Ishikawa (cell line): ENCODE results near the gene FAM98A.

ENCODE experiments used
- CEBPB ChIP-seq: IDR thresholded peaks from 2 replicates; pipeline ENCODE4 v1.6.1; 2012
- CREB1 ChIP-seq: IDR thresholded peaks from 2 replicates; pipeline ENCODE4 v1.6.1; 2012; ENCODE audit warnings: low read depth
- EP300 ChIP-seq: IDR thresholded peaks from 2 replicates; pipeline ENCODE4 v1.6.1; 2012; ENCODE audit warnings: borderline replicate concordance
- FOXM1 ChIP-seq: IDR thresholded peaks from 2 replicates; pipeline ENCODE4 v1.6.1; 2012; ENCODE audit warnings: low read depth, borderline replicate concordance
- NFIC ChIP-seq: IDR thresholded peaks from 2 replicates; pipeline ENCODE4 v1.6.1; 2012
- RAD21 ChIP-seq: IDR thresholded peaks from 2 replicates; pipeline ENCODE4 v1.6.1; 2012; ENCODE audit warnings: low read depth
- TAF1 ChIP-seq: IDR thresholded peaks from 2 replicates; pipeline ENCODE4 v1.6.1; 2012; ENCODE audit warnings: low read depth, mild to moderate bottlenecking
- TCF12 ChIP-seq: IDR thresholded peaks from 2 replicates; pipeline ENCODE4 v1.6.1; 2012; ENCODE audit warnings: low read depth
- TEAD4 ChIP-seq: IDR thresholded peaks from 2 replicates; pipeline ENCODE4 v1.6.1; 2012
- YY1 ChIP-seq: IDR thresholded peaks from 2 replicates; pipeline ENCODE4 v1.6.1; 2012; ENCODE audit warnings: low read depth
- TF ChIP-seq, protein P1 (sequence below): IDR thresholded peaks from 2 replicates; pipeline ENCODE4 v1.6.1; 2012; ENCODE audit warnings: low read depth, mild to moderate bottlenecking
- TF ChIP-seq, protein P2 (sequence below): IDR thresholded peaks from 2 replicates; pipeline ENCODE4 v1.6.1; 2012
- TF ChIP-seq, protein P3 (sequence below): IDR thresholded peaks from 2 replicates; pipeline ENCODE4 v1.6.1; 2012

- TF ChIP-seq NFIC, result no peak
- TF ChIP-seq, protein P1, sequence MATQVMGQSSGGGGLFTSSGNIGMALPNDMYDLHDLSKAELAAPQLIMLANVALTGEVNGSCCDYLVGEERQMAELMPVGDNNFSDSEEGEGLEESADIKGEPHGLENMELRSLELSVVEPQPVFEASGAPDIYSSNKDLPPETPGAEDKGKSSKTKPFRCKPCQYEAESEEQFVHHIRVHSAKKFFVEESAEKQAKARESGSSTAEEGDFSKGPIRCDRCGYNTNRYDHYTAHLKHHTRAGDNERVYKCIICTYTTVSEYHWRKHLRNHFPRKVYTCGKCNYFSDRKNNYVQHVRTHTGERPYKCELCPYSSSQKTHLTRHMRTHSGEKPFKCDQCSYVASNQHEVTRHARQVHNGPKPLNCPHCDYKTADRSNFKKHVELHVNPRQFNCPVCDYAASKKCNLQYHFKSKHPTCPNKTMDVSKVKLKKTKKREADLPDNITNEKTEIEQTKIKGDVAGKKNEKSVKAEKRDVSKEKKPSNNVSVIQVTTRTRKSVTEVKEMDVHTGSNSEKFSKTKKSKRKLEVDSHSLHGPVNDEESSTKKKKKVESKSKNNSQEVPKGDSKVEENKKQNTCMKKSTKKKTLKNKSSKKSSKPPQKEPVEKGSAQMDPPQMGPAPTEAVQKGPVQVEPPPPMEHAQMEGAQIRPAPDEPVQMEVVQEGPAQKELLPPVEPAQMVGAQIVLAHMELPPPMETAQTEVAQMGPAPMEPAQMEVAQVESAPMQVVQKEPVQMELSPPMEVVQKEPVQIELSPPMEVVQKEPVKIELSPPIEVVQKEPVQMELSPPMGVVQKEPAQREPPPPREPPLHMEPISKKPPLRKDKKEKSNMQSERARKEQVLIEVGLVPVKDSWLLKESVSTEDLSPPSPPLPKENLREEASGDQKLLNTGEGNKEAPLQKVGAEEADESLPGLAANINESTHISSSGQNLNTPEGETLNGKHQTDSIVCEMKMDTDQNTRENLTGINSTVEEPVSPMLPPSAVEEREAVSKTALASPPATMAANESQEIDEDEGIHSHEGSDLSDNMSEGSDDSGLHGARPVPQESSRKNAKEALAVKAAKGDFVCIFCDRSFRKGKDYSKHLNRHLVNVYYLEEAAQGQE, result no peak
- no peak for TF ChIP-seq EP300
- TF ChIP-seq CEBPB, result no peak
- TF ChIP-seq CREB1, result no peak
- TF ChIP-seq FOXM1, result no peak
- no peak for TF ChIP-seq RAD21
- TF ChIP-seq, protein P2, sequence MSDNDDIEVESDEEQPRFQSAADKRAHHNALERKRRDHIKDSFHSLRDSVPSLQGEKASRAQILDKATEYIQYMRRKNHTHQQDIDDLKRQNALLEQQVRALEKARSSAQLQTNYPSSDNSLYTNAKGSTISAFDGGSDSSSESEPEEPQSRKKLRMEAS, result no peak
- no peak for TF ChIP-seq TEAD4
- no peak for TF ChIP-seq TCF12
- no peak for TF ChIP-seq TAF1
- TF ChIP-seq, protein P3, sequence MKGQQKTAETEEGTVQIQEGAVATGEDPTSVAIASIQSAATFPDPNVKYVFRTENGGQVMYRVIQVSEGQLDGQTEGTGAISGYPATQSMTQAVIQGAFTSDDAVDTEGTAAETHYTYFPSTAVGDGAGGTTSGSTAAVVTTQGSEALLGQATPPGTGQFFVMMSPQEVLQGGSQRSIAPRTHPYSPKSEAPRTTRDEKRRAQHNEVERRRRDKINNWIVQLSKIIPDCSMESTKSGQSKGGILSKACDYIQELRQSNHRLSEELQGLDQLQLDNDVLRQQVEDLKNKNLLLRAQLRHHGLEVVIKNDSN, result no peak
- no peak for TF ChIP-seq YY1
Measured at GRCh38 chr2:33606100-33606499, 7.0 kb upstream of the FAM98A start.
